Breast epithelium (tissue), 3 donors: ENCODE measurements around the gene SSH2.

Experiments
- POLR2A ChIP-seq: fragments of 450-650 bp; IDR thresholded peaks from one replicate; pipeline ENCODE4 v1.6.1; 2016; ENCODE audit warnings: antibody characterized with exemption, mild to moderate bottlenecking, moderate library complexity
- POLR2AphosphoS5 ChIP-seq, 3 donors: sonication (generic); formaldehyde crosslinking; IDR thresholded peaks; one replicate each; pipeline ENCODE4 v1.6.1; 2017; ENCODE audit warnings: antibody characterized with exemption in 3 of 3
- TF ChIP-seq, protein P1 (sequence below), 3 donors: fragments of 450-650 bp; IDR thresholded peaks; one replicate each; pipeline ENCODE4 v1.5.1; 2016 to 2017; ENCODE audit warnings: antibody characterized with exemption in 3 of 3, mild to moderate bottlenecking in 3 of 3, moderate library complexity in 3 of 3

DNA sequence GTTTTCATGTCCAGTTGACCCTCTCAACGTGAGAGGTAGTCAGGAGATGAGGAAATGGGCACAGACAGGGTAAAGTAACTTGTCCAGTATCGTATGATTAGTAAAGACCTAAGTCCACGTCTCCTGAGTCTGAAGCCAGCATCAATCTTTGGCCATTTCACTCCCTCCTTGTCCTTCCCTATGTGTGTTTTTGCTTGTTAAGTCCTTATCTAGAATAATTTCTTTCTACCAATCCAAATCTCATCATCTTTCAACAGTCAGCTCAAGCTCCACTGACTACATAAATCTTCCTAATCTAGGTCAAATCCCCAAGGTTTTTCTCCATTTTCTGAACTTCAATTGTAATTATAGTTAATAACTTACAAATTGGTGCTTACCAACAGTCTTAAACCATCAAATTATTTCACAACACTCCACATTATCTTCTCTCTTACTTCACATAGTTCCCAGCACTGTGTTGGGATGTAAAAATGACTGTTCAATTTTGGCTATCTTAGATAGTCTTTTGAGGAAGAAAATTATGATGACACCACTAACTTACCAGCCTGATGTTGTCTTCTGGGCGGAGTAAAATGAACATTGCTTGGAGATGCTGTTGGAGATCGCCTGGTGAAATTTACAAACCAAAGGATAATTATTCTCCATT, 235.0 kb downstream of the SSH2 start:
- TF ChIP-seq, protein P1, sequence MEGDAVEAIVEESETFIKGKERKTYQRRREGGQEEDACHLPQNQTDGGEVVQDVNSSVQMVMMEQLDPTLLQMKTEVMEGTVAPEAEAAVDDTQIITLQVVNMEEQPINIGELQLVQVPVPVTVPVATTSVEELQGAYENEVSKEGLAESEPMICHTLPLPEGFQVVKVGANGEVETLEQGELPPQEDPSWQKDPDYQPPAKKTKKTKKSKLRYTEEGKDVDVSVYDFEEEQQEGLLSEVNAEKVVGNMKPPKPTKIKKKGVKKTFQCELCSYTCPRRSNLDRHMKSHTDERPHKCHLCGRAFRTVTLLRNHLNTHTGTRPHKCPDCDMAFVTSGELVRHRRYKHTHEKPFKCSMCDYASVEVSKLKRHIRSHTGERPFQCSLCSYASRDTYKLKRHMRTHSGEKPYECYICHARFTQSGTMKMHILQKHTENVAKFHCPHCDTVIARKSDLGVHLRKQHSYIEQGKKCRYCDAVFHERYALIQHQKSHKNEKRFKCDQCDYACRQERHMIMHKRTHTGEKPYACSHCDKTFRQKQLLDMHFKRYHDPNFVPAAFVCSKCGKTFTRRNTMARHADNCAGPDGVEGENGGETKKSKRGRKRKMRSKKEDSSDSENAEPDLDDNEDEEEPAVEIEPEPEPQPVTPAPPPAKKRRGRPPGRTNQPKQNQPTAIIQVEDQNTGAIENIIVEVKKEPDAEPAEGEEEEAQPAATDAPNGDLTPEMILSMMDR (IDR thresholded peaks at IDR 0.05) = no peak
- no peak for TF ChIP-seq POLR2A
- TF ChIP-seq POLR2AphosphoS5 (IDR thresholded peaks at IDR 0.05) = no peak
